Cardiac fibroblast (primary cell): ENCODE data around the gene FBXO7.
"Not testable (repeated sequence)": the region's sequence is repeated elsewhere in the genome, so short reads cannot be mapped to it uniquely, and the experiment has no call there.

ENCODE experiments used
- DNase-seq, 2 donors: peaks; one replicate each; pipeline versions ENCODE4 v3.0.0 to v3.0.0-alpha.2; 2010; ENCODE audit warnings: low read depth in 2 of 2
- H3K4me3 ChIP-seq, 2 donors: replicated peaks in 1 of 2; 1 replicate in 1 of 2; 2 replicates in 1 of 2; pipeline ENCODE4 v1.5.1; 2011; ENCODE audit warnings: low read depth in 2 of 2, low read length in 2 of 2, mild to moderate bottlenecking in 2 of 2, moderate library complexity in 1 of 2
- CTCF ChIP-seq: IDR thresholded peaks from one replicate; pipeline ENCODE4 v1.5.1; 2011; ENCODE audit warnings: low read depth, mild to moderate bottlenecking, low read length, inconsistent platforms

The FBXO7 gene

DNA sequence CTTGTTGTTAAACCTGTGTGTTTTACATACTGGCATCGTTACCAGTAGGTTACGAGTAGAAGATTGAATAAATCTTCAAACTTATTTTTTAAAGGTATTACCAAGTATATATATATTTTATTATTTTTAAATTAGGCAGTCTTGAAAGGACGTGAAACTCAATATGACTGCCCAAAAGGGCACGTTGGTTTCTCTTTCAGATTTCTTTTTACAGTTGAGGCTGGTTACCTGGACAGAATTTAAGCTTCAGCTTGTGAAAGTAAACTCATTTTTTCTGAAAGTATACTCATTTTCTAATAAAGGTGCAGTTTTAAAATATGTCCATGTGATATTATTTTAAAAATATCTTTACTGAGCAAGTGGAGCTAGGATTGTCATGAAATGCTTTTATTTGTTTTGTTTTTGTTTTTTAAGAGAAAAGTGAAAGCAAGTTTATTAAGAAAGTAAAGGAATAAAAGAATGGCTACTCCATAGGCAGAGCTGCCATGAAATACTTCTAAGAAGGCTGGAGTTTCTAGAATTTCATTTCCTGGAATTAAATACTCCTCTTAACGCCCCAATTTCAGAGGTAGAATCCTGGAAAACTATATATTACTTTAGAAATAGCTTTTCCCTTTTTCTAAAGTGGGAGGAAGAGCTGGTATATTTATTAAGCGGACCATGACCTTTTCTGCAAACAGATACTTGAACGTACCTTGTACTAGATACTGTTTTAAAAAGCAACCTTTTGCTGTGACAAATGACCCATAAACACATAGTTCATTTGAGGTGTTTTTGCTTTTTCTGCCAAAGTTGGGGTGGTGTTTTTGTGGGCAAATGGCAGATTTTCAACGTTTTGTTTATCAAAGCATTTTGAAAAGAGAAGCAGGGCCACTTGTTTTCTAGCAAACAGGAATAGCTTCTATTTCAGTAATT, 1.9 kb downstream of the FBXO7 start:
- TF ChIP-seq CTCF: no peak
- DNase-seq: peak in 1 of 2 donors; percentile 15
- H3K4me3 ChIP-seq: peak overlapping the region; percentile 80 to 90

DNA sequence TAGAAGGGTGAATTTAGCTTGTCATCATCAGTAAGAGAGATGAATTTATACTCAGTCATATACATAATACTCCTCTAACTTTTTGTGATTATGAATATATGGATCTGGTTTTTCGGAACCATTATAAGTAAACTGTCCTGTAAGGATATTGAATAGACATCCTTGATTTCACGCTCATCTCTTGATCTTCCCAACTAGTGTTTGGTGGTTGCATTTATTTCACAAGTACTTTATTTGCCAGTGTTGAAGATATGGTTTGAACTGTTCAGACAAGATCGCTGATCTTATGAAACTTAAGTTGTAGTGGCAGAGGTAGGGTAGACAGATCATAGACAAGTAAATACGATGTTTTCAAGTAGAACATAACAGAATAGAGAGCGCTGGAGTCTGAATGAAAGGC, 3.0 kb downstream of the FBXO7 start:
- no peak overlapping the region for H3K4me3 ChIP-seq
- no peak for DNase-seq
- no peak for TF ChIP-seq CTCF

GRCh38 chr22:32478552-32478951, 3.9 kb downstream of the FBXO7 start:
- H3K4me3 ChIP-seq, DNase-seq: not testable (repeated sequence)

GRCh38 chr22:32478994-32479393, 4.4 kb downstream of the FBXO7 start:
- no peak overlapping the region for H3K4me3 ChIP-seq
- no peak for TF ChIP-seq CTCF
- peak in 1 of 2 donors; percentile 52 for DNase-seq

DNA sequence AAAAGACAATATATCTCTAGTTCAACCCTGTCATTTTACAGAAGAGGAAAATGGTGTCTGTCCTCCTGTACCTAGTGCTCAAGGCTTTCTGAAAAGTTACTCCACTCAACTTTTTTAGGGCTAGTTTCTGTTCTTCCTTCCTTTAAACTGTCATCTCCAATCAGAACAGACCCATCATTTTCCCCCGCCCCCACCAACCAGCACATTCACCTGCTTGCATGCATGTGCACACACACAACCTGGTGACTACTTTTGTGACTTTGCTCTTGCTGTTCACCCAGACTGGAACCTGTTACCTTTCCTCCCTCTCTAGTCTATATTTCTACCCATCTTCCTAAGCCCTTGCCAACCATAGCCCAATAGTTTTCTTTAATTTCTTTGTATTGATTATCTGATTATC, 5.6 kb downstream of the FBXO7 start:
- no peak for DNase-seq
- no peak overlapping the region for H3K4me3 ChIP-seq
- TF ChIP-seq CTCF: no peak

DNA sequence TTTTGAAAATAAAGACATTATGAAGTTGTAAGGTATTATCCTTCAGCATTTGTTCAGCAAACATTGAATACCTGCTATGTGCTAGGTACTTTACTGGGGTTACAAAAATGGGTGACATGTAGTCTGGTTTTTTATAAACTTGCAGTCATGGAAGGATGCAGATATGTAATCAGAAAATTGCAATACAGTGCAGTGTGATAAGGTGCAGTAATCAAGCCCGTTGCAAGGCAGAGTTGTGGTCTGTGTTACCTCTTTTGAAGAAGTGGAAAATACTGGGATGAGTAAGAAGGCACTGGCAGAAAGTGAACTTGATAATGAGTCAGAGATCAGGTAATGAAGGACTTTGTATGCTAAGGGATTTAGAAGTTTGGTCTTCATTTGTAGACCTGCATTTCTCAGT, 8.1 kb downstream of the FBXO7 start:
- no peak overlapping the region for H3K4me3 ChIP-seq
- no peak for TF ChIP-seq CTCF
- no peak for DNase-seq

DNA sequence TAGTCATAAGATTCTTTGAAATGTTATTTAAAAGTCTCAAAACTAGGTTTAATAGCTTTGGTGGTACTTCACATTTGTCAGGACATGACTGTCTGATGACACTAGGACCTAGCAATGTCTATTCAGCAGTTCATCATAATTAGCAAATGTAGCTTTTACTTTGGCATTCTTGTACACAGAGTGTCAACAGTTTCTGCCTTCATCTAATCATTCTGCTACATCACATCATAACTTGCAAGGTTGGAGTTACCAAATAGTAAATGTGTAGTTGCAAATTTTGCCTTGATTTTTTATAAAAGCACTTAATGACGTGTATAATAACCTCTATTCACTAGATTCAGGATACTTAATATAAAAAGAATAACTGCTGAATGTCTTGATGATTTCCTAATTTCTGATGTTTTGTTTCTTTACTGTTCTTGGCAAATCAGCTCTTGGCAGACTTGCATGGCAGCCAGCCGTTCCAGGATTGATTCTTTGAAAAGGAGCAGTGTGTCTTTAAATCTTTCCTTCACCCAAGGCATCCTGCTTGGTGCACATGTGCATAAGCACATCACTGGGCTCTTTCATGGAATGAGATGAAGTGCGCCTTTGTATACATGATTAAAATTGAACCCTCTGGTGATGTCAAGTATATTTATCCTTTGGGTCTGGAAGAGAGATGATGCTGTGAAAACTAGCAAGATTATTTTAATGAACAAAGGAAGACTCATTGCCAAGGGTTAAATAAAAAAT, 12.2 kb downstream of the FBXO7 start:
- no peak for TF ChIP-seq CTCF
- DNase-seq: no peak
- H3K4me3 ChIP-seq: no peak overlapping the region
